Daoy (cell line): ENCODE measurements around the gene ARRDC4. TPM values are rescaled to one million over a fixed set of nuclear protein-coding genes. Genes with fewer than 3 reads are reported as not detected.

Experiments used
- DNase-seq: peaks from one replicate; pipeline ENCODE4 v3.0.0-alpha.2; 2015; ENCODE audit warnings: low read depth
- total RNA-seq: library from RNA; depleted of rRNA; stranded (reverse); fragments of >200 nt; shearing (Covaris generic); gene quantifications from 2 replicates; pipeline ENCODE4 v1.2.3, GENCODE V29; 2014

Gene ARRDC4
- total RNA-seq, 1 experiment from 2014 or later: 3.8 TPM

- peak; percentile 46 for DNase-seq
Measured at GRCh38 chr15:97998307-97999071, 38.0 kb downstream of the ARRDC4 start.

- DNase-seq: peak; percentile 80
Measured at GRCh38 chr15:98000249-98001203, 40.0 kb downstream of the ARRDC4 start.

GRCh38 chr15:98001663-98002194 lies 41.2 kb downstream of the ARRDC4 start:
- DNase-seq: no peak

GRCh38 chr15:98002419-98002818 lies 41.9 kb downstream of the ARRDC4 start:
- DNase-seq: no peak

- no peak for DNase-seq
Measured at GRCh38 chr15:98002866-98003265, 42.4 kb downstream of the ARRDC4 start.

GRCh38 chr15:98003518-98003917 lies 43.0 kb downstream of the ARRDC4 start:
- no peak for DNase-seq

- peak; percentile 54 for DNase-seq
Measured at GRCh38 chr15:98003996-98004395, 43.5 kb downstream of the ARRDC4 start.

GRCh38 chr15:98005659-98006058 lies 45.2 kb downstream of the ARRDC4 start:
- no peak for DNase-seq

GRCh38 chr15:98009169-98009568 lies 48.7 kb downstream of the ARRDC4 start:
- DNase-seq: no peak

- no peak for DNase-seq
Measured at GRCh38 chr15:98009971-98010370, 49.5 kb downstream of the ARRDC4 start.

GRCh38 chr15:98012354-98012753 lies 51.9 kb downstream of the ARRDC4 start:
- no peak for DNase-seq

GRCh38 chr15:98013631-98014030 lies 53.1 kb downstream of the ARRDC4 start:
- DNase-seq: no peak

GRCh38 chr15:98017150-98017964 lies 56.9 kb downstream of the ARRDC4 start:
- no peak for DNase-seq

- DNase-seq: no peak
Measured at GRCh38 chr15:98018761-98019351, 58.4 kb downstream of the ARRDC4 start.
